GM12873 (cell line): ENCODE results near the gene KLHDC4.

Source experiments
- TF ChIP-seq, protein P1 (sequence below): IDR thresholded peaks from 2 replicates; pipeline ENCODE4 v1.5.1; 2012; ENCODE audit warnings: low read depth, mild to moderate bottlenecking, moderate library complexity, low read length, control low read depth; ENCODE audit not compliant: insufficient read depth; ENCODE audit errors: missing control alignments

KLHDC4 gene

DNA sequence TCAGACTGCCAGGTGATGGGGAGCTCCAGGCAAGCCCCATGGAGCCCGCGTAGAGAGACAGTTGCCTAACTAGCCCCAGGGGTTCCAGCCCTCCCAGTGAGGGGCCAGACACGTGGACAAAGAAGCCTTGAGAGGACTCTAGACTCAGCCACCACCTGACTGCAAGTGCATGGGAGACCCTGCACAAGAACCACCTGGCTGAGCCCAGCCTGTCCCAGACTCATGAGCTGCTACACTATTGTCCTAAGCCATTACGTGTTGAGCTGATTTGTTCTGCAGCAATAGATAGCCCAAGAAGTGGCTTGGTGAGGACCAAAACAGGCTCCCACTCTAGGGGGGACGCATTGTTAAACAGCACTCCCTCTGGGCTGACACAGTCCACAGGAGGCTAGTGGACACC, 37.6 kb upstream of the KLHDC4 start:
- TF ChIP-seq, protein P1, sequence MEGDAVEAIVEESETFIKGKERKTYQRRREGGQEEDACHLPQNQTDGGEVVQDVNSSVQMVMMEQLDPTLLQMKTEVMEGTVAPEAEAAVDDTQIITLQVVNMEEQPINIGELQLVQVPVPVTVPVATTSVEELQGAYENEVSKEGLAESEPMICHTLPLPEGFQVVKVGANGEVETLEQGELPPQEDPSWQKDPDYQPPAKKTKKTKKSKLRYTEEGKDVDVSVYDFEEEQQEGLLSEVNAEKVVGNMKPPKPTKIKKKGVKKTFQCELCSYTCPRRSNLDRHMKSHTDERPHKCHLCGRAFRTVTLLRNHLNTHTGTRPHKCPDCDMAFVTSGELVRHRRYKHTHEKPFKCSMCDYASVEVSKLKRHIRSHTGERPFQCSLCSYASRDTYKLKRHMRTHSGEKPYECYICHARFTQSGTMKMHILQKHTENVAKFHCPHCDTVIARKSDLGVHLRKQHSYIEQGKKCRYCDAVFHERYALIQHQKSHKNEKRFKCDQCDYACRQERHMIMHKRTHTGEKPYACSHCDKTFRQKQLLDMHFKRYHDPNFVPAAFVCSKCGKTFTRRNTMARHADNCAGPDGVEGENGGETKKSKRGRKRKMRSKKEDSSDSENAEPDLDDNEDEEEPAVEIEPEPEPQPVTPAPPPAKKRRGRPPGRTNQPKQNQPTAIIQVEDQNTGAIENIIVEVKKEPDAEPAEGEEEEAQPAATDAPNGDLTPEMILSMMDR = no peak

DNA sequence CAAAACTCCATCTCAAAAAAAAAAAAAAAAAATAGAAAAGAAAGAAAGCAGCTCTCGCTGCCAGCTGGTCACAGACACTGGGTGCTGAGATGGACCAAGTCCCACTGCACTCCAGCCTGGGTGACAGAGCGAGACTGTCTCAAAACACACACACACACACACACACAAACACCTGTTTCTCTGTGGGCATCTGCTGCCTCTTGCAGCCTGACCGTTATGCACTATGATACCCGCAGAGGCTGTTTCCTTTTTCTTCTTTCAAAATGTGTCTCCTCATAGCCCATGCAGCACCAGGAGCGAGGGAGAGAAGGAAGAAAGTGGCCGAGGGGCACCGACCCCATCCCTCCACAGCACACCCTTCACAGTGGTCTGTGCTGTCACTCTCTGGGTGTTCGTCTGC, 36.9 kb upstream of the KLHDC4 start:
- TF ChIP-seq, protein P1 = no peak

DNA sequence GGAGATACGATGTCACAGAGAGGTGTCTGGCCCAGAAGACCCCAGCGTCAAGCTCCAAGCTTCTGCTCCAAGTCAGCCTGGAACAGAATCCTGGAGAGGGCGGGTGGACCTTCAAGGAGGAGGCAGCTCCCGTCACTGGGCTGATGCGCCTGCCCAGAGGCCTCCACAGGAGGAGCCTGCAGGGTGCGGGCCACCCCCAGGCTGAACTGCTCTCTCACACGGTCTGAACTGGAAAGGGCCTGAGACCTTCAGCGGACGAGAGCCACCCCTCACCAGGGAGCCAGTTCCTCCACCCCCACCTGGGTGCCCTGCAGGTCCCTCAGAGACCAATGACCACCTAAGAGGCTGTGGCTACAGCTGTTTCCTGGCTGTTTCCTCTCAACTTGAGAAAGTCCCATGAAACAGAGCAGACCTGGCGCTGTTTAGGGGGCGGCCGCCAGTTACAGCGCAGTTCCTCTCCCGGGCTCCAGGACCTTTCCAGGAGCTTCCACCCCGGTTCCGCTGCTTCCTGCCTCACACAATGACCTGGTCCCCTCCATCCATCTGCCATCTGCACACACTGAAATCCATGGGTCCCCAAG, 36.0 kb upstream of the KLHDC4 start:
- TF ChIP-seq, protein P1 = no peak

DNA sequence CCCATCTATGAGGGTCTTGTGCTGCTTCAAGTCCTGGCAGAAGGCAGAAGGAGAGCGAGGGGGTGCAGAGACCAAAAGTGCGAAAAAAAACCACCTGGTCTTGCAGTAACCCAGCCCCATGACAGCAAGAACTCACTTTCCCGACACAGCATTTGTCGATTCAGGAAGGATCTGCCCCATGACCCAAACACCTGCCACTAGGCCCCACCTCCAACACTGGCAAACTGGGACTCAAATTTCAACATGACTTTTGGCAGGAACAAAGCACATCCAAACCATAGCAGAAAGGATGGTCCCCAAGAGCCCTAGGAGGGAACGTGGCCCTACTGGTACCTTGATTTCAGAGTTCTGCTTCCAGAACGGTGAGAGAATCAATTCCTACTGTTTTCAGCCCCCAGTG, 34.7 kb upstream of the KLHDC4 start:
- TF ChIP-seq, protein P1 = no peak

DNA sequence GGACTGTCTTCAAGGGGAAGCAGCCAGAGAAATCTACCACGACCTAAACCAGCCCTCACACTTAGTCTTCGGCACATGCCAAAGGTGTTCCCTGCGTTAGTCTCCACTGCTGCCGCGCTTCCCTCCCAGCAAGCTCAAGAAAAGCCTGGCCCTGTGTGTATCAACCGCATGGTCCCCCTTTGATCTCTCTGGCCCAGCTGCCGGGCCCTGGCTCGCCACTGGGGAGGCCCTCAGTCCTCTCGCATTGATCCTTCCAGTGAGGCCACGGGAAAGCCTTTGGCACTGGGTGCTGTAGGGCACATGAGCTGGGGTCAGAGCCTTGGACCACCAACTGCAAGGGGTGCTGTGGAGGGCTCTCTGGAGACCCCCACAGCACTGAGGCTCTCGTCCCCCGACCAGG, 29.6 kb upstream of the KLHDC4 start:
- TF ChIP-seq, protein P1 = no peak

DNA sequence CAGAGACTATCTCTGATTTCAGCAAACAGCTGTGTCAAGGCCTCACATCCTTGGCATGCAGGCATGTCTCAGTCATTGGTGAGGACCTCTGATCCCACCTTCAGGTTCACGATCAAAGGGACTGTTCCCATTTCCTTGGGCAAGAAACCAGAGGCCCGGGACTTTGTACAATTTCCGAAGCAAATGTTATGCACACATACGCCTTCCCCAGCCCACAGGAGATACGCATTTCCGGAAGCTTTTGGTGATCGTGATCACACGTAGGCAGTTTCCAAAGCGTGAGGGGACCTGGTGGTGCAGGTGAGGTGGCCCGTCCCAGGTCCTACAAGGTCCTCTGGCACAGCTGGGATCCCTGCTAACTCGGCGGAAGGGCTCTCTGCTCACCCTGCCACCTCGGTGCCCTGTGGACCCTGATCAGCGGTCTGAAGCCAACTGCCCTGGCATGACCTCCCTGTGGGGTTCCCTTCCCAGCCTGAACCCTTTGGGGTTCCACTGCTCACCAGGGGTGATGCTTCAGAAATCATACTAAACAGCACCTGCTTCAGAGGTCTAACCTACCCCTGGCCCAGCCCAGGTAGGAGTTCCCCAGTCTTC, 28.8 kb upstream of the KLHDC4 start:
- TF ChIP-seq, protein P1 = no peak

DNA sequence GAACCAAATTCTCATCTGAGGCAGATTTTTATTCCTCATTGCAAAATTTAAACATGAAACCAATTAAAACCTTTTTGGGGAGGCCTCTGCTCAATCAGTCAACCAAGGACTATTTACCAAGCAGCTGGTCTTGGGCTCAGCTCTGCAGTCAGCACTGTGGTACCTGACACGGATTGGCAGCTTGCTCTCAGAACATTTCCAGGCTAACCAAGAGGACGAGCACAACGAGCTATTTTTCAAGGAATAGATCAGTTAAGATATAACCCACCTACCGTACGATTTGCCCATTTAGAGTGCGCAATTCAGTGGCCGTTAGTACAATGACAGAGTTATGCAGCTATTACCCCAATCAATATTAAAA, 26.4 kb upstream of the KLHDC4 start:
- TF ChIP-seq, protein P1 = no peak
